ENCODE measurements around the gene CREB3L1. TPM values are rescaled to one million over a fixed set of nuclear protein-coding genes. Genes with fewer than 3 reads are reported as not detected.

Gene CREB3L1
- total RNA-seq, 1 donor from 2014 or later = 2.4 TPM

GRCh38 chr11:46273511-46274205, 3.8 kb upstream of the CREB3L1 start:
- TF ChIP-seq CTCF (conservative IDR thresholded peaks at IDR 0.05; ENCODE audit: low read depth, low read length) = no peak
- H3K4me3 ChIP-seq (ENCODE audit: low read depth, low read length) = no peak overlapping the region
- DNase-seq (ENCODE audit: low read depth) = no peak

DNA sequence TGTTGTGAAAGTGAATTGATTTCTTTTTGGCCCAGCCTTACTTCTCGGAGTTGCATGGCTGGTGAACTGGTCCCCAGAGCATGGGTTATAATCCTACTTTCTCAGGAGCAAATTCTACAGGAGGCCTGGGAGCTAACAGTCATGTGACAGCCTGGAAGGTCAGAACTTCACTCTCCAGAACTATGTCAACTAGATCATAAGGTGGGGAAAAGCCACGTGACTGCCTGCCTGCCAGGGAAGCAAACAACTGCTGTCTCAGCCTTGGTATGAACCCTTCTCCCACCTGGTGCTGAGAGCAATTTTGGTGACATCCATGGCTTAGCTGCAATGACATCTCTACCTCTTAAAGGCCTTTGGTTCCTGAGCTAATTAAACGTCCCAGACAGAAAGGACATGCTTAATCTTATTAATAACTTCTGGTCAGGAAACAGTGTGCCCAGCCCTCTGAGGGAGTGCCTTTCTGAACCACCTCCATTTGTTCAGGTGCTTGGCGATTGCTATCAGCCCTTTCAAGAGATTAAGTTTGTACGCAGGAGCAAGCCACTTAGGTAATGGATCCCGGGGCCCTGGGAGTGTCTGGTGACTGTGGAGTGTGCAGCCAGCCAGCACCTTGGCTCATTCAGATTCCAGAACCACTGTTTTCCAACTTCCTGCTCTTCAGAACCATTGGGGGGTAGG, 1.4 kb upstream of the CREB3L1 start:
- no peak overlapping the region for H3K4me3 ChIP-seq (ENCODE audit: low read depth, low read length)
- DNase-seq (ENCODE audit: low read depth) = no peak
- no peak for TF ChIP-seq CTCF (conservative IDR thresholded peaks at IDR 0.05; ENCODE audit: low read depth, low read length)

DNA sequence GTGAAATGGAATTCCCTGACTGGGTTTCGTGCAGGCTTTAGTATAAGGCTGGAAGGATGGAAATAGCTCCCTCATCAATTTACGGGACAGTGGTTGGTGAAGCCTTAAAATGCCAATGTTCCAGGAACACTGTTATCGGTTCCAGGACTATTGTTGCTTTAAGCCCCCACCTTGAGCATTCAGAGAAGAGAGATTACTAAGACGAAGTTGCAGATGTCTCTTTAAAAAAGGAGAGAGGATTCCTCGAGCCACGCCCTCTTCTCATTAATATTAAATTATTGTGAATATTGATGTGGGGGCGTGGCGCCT, 195 bp upstream of the CREB3L1 start:
- no peak for TF ChIP-seq CTCF (conservative IDR thresholded peaks at IDR 0.05; ENCODE audit: low read depth, low read length)
- peak overlapping the region; percentile 43 for H3K4me3 ChIP-seq (ENCODE audit: low read depth, low read length)
- DNase-seq (ENCODE audit: low read depth) = no peak

DNA sequence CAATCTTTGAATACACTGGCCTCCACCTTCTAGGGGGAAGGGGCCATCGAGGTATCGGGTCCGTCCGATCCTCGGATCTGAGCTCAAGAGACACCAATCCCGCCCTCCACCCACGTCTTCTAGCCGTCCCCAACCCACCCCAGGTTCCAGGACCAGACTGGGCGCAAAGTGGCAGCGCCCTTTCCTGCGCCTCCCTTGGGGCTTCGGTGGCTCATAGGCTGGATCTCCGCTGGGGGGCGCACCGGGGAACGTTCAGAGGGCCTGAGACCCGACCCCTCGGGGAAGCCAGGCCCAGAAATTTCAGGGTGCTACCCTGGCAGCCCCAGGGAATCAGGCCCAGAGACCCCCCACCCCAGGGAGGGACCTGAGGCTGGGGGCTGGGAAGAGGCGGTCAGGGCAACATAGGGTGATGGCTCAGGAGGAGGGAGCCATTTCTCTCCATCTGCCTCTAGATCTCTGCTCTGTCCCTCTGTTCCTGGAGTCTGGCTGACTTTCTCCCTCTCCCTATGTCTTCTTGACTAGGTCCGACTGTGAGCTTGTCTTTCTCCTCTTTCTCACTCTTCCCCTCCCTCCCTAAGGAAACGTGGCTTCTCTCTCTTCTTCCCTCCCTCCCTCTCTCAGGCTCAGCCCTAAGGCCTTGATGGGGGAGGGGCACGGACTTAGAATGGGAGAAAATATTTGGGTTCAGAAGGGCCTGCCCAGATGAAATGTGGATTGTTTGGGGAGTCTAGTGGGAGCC, 1.1 kb downstream of the CREB3L1 start:
- no peak for DNase-seq (ENCODE audit: low read depth)
- peak overlapping the region; percentile 25 for H3K4me3 ChIP-seq (ENCODE audit: low read depth, low read length)
- peak; percentile 36 for TF ChIP-seq CTCF (conservative IDR thresholded peaks at IDR 0.05; ENCODE audit: low read depth, low read length)

- no peak for TF ChIP-seq CTCF (conservative IDR thresholded peaks at IDR 0.05; ENCODE audit: low read depth, low read length)
- DNase-seq (ENCODE audit: low read depth) = no peak
- no peak overlapping the region for H3K4me3 ChIP-seq (ENCODE audit: low read depth, low read length)
These were observed 2.0 kb downstream of the CREB3L1 start for GRCh38 chr11:46279126-46280099.

GRCh38 chr11:46280706-46281105, 3.2 kb downstream of the CREB3L1 start:
- H3K4me3 ChIP-seq (ENCODE audit: low read depth, low read length) = no peak overlapping the region
- no peak for DNase-seq (ENCODE audit: low read depth)
- TF ChIP-seq CTCF (conservative IDR thresholded peaks at IDR 0.05; ENCODE audit: low read depth, low read length) = no peak

Measured in epithelial cell of proximal tubule (primary cell).